Activated naive CD8-positive, alpha-beta T cell (primary cell): ENCODE results near the gene CNN2.

Experiments
- H3K27ac Mint-ChIP-seq: one replicate; pipeline ENCODE4 v1.8.0; 2021; ENCODE audit warnings: mixed read lengths
- H3K27me3 Mint-ChIP-seq: one replicate; pipeline ENCODE4 v1.8.0; 2021; ENCODE audit warnings: mixed read lengths
- H3K36me3 Mint-ChIP-seq: one replicate; pipeline ENCODE4 v1.8.0; 2021; ENCODE audit warnings: mixed read lengths
- H3K4me1 Mint-ChIP-seq: one replicate; pipeline ENCODE4 v1.8.0; 2021; ENCODE audit warnings: low read depth, mixed read lengths
- H3K4me3 Mint-ChIP-seq: one replicate; pipeline ENCODE4 v1.8.0; 2021; ENCODE audit warnings: mild to moderate bottlenecking, mixed read lengths
- H3K9me3 Mint-ChIP-seq: one replicate; pipeline ENCODE4 v1.8.0; 2021; ENCODE audit warnings: low read depth, mixed read lengths

CNN2 gene

DNA sequence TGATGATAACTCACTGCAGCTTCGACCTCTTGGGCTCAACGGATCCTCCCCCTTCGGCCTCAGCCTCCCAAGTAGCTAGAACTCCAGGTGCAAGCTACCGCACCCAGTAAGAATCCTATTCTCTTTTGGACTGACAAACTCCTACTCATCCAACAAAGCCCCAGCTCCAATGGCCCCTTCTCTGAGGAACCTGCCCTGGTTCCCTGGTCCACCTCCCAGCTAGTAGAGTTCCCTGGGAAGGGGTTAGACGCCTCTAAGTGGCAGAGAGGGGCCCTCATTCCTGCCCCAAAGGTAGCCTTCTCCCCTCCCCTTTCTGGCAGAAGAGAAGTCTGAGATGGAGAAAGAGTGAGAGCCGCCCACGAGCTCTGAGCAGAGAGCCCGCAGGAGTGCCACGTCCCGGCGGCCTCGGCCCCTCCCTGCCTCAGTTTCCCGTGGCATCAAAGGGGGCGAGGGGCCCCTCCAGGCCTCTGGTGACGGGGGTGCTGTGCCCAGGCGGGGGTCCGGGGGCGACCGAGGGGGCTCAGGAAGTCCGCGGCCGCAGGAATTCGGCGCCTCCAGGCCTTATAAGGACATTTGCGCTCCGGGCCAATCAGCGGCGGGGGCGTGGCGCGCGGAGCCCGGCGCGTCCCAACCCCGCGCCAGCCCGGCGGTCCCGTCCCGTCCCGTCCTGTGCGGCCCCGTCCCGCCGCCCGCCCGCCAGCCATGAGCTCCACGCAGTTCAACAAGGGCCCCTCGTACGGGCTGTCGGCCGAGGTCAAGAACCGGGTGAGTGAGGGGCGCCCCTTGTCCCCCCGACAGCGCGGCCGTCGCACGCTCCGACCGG, at the start of gene CNN2:
Gene CNN2 (plus strand): TSS at position 649 of the 823 bp plus-strand sequence. CDS start 54 bp downstream, at position 703.
- Mint-ChIP-seq H3K4me3 (peak within 1 kb of the TSS; percentile 93), H3K4me1 (peaks cover 31% of the 10 kb centered on the region), H3K9me3 (no peaks in the 10 kb centered on the region)

DNA sequence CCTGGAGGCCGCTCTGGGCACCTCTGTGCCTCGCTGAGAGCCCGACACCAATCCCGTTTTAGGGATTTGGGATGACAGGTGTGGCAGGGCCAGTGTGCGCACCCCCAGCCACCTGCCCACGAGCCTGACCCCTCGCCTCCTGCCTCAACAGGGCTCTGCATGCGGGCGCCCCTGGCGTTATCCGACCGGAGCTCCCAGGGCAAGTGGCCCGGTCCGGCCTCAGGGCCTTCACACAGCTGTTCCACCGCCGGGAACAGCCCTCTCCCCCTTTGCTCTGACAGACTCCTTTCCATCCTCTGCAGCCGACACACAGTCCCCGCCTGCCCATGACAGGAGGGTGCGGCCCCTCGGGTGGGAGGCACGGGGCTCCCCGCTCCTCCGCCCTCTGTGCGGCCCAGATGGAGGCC, 49.3 kb upstream of the CNN2 start:
- Mint-ChIP-seq H3K4me1 (no peaks in the 10 kb centered on the region), H3K9me3 (no peaks in the 10 kb centered on the region), H3K27ac (no peak overlapping the region), H3K27me3 (no peaks in the 10 kb centered on the region), H3K36me3 (peaks cover 3% of the 10 kb centered on the region), H3K4me3 (no peak overlapping the region)

More for the DNA sequence above, at the start of gene CNN2:
- Mint-ChIP-seq H3K36me3 (no peaks in the 10 kb centered on the region), H3K27me3 (no peaks in the 10 kb centered on the region), H3K27ac (peak within 1 kb of the TSS; percentile 81)

DNA sequence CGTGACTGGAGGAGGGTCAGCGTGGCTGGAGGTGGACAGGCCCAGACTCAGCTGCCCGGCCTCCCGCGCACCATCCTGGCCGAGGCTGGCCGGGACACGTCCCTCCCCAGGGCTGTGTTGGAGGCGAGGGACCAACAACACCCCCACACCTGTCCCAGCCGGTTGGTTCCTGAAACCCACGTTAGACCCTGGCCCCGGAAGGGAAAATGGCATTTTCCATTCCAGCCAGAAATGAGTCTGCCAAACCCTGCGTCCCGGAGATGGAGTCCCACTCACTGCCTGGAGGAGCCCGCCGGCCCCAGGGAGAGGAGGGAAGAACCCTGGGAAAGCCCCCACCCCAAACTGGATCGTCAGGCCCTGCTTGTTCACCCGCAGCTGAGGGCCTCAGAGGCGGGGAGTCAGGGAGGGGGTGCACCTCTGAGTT, 47.1 kb upstream of the CNN2 start:
- H3K27me3 Mint-ChIP-seq = no peaks in the 10 kb centered on the region
- no peaks in the 10 kb centered on the region for H3K9me3 Mint-ChIP-seq
- H3K27ac Mint-ChIP-seq = no peak overlapping the region
- H3K4me1 Mint-ChIP-seq = peaks cover 2% of the 10 kb centered on the region
- H3K36me3 Mint-ChIP-seq = no peaks in the 10 kb centered on the region
- H3K4me3 Mint-ChIP-seq = no peak overlapping the region

DNA sequence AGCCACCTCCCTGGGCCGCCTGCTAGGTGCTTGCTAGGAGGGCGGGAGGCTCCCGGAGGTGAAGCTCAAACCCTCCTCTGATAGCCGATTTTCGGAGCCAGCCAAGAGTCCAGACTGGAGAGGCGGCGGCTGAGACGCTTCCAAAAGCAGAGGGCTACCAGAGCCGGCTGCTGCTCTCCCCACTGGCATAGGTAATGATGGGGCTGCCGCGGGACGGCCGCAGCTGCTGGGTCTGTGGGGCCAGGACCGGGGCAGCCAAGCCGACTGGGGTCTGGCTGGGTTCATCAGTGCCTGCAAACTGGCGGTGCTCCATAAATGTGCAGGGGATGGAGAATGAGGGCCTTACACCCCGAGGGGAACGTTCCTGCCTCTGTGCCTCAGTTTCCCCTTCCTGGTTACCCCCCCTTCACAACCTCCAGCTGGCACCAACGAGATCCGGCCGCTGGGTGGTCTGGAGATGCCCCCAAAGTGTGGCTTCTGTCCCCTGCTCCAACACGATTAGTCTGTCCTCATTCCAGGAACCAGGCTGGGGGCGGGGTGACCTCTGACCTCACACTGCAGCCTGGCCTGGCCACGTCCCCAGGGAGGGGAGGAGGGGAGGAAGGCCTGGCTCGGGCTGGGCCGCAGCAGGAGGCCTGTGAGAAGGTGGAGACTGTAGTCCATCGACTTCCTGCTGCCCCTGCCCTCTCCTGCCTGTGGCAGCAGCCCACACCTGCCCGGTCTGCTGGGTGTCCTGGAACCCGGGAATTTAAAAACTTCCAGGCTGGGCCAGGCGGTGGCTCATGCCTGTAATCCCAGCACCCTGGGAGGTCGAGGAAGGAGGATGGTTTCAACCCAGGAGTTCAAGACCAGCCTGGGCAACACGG, 46.0 kb upstream of the CNN2 start:
- Mint-ChIP-seq H3K4me3 (no peak overlapping the region), H3K4me1 (peaks cover 7% of the 10 kb centered on the region), H3K27me3 (no peaks in the 10 kb centered on the region), H3K27ac (no peak overlapping the region), H3K36me3 (no peaks in the 10 kb centered on the region), H3K9me3 (no peaks in the 10 kb centered on the region)

DNA sequence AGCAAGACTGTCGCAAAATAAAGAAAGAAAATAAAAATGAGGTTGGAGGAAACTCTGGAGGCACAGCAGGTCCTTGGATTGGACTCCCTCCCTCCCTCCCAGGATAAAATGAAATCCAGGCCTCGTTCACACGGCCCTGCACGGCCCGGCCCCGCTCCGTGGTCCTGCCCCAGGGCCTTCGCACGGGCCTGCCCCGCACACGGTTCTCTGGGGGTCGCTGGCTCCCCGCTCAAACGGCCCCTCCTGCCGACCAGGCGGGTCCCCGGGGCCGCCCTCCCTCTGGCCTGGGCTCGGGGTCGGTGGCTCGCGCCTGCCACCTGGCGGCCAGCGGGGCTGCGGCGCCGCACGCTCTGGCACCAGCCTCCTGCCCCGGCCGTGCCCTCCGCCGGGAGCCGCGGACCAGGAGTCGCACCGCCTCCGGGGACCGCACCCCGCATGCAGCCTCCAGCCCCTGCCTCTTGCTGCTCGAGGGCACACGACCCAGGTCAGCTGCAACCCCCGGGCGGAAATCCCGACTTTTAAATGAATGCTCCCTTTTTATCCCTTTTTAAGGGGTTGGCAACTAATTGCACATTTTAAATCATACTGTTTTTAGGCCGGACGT, 43.7 kb upstream of the CNN2 start:
- no peak overlapping the region for H3K4me3 Mint-ChIP-seq
- H3K4me1 Mint-ChIP-seq = peaks cover 10% of the 10 kb centered on the region
- no peaks in the 10 kb centered on the region for H3K27me3 Mint-ChIP-seq
- no peaks in the 10 kb centered on the region for H3K9me3 Mint-ChIP-seq
- no peaks in the 10 kb centered on the region for H3K36me3 Mint-ChIP-seq
- H3K27ac Mint-ChIP-seq = no peak overlapping the region

DNA sequence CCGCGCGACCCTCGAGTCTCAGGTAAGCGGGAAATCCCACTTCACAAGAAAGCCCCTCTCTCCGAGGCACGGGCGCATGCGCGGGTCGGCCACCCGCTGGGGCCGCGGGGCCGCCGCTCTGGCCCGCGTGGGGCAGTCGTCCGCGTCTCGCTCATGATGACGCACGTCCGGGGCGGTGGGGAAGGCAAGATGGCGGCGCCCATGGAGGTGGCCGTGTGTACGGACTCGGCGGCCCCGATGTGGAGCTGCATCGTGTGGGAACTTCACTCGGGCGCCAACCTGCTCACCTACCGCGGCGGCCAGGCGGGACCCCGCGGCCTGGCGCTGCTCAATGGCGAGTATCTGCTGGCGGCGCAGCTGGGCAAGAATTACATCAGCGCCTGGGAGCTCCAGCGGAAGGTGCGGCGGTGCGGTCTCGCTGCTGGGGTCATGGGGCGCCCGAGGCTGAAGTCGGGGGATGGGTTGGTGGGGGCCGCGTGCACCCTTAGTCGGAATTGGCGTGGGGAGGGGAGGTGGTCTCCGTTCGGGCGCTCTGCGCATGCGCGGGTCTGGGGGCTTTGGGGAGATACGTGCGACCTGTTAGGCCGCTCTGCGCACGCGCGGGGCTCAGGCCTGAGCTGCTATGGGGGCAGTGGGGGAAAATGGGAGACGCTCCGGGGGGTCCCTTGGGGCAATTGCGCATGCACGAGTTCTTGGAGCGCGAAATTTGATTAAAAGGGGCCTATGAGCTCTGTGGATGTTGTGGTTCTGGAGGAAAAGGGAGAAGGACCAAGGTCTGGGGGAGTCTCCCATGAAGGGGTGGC, 42.0 kb upstream of the CNN2 start, which contains the start of gene WDR18:
Gene WDR18 (plus strand): TSS at position 181 of the 803 bp plus-strand sequence. CDS start 9 bp downstream, at position 190.
- Mint-ChIP-seq H3K36me3 (no peaks in the 10 kb centered on the region), H3K4me3 (peak within 1 kb of the TSS; percentile 91), H3K27me3 (no peaks in the 10 kb centered on the region), H3K9me3 (no peaks in the 10 kb centered on the region), H3K27ac (peak within 1 kb of the TSS; percentile 90), H3K4me1 (peaks cover 10% of the 10 kb centered on the region)

DNA sequence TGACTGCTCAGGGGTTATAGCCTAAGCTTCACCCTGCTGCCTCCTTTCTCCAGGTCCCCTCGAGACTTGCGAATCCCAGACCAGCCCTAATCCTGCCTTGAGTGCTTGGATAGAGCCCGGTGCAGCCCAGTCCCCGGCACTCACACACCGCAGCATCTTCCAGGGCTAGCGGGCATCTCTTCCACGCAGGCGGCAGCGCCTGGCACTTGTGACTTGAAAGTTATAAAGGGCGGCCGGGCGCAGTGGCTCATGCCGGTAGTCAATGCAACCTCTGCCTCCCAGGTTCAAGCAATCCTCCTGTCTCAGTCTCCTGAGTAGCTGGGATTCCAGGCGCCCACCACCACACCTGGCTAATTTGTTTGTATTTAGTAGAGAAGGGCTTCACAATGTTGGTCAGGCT, 40.3 kb upstream of the CNN2 start:
- Mint-ChIP-seq H3K4me1 (peaks cover 10% of the 10 kb centered on the region), H3K4me3 (peak overlapping the region; percentile 91), H3K9me3 (no peaks in the 10 kb centered on the region), H3K27me3 (no peaks in the 10 kb centered on the region), H3K27ac (no peak overlapping the region), H3K36me3 (no peaks in the 10 kb centered on the region)

DNA sequence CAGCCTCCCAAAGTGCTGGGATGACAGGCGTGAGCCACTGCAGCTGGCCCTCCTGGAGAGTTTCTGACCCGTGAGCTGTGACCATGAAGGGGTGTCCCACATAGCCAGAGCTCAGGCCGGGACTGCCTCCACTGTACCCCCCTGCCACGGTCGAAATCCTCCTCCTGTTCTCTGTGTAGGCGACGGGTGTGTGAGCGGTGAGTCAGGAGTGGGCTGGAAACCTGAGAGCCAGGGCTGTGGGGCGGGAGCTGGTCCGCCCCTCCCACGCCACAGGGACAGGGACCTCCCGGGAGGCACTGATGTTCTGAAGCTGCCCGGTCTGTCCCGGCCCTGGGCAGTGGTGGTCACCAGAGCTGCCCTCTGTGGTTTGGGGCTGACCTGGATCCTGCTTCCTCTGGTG, 38.3 kb upstream of the CNN2 start:
- Mint-ChIP-seq H3K9me3 (no peaks in the 10 kb centered on the region), H3K27me3 (no peaks in the 10 kb centered on the region), H3K4me1 (peaks cover 8% of the 10 kb centered on the region), H3K27ac (no peak overlapping the region), H3K4me3 (no peak overlapping the region), H3K36me3 (no peaks in the 10 kb centered on the region)

DNA sequence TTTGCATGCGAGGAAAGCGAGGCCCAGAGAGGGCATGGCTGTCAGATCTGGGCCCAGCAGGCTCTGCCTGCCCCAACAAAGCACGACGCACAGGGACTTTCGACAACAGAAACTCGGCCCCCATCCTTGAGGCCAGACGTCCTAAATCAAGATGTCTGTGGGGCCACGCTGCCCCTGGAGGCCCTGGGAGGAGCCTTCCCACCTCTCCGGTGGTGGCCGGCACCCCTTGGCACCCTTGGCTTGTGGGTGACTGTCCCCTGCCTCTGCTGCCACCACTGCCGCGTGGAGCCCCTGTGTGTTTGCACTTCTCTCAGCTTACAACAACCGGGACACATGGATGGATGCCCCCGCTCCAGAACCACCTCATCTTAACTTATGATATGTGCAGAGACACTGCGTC, 37.9 kb upstream of the CNN2 start:
- Mint-ChIP-seq H3K9me3 (no peaks in the 10 kb centered on the region), H3K4me3 (no peak overlapping the region), H3K4me1 (peaks cover 8% of the 10 kb centered on the region), H3K27me3 (no peaks in the 10 kb centered on the region), H3K36me3 (no peaks in the 10 kb centered on the region), H3K27ac (no peak overlapping the region)

DNA sequence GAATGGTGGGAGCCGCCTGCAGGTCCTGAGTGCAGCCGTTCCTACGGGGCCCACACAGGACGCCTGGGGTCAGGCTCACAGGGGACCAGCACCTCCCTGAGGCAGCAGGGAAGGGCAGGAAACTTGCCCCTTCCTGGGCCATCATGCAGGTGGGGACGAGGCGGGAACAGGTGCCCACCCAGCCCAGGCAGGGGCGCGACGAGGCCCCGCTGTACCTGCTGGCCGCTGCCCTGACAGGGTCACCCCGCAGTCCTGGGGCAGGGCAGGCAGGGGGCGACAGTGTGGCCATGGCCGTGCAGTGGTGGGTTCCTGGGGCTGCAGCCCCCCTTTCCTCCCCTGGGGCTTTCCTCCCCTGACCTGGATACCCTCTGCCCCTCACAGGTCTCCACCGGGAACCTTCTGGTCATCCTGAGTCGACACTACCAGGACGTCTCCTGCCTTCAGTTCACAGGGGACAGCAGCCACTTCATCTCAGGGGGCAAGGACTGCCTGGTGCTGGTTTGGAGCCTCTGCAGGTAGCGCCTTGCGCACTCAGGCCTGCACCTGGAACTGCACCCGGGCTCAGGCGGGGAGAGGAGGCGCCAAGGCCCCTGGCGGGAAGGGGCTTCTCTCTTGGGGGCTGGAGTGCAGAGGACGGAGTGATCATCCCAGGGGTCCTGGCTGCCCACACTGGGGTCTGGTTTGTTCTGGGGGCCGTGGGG, 36.9 kb upstream of the CNN2 start:
- H3K4me3 Mint-ChIP-seq = no peak overlapping the region
- H3K27ac Mint-ChIP-seq = no peak overlapping the region
- H3K27me3 Mint-ChIP-seq = no peaks in the 10 kb centered on the region
- peaks cover 8% of the 10 kb centered on the region for H3K4me1 Mint-ChIP-seq
- no peaks in the 10 kb centered on the region for H3K9me3 Mint-ChIP-seq
- H3K36me3 Mint-ChIP-seq = no peaks in the 10 kb centered on the region

DNA sequence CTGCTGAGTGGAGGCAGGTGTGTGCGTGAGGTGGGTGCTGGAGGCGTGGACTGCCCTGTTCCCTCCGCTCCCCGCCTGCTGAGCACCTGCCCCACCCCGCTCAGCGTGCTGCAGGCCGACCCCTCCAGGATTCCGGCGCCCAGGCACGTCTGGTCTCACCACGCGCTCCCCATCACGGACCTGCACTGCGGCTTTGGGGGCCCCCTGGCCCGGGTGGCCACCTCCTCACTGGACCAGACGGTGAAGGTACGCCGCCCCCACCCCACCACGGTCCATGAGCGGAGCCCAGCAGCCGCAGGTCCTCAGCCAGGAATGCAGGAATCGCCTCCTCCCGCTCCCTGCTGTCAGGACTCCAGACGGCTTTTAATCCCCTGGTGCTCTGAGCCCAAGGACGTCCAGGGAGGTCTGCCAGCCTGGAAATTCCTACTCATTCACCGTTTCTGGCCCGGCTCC, 36.3 kb upstream of the CNN2 start:
- Mint-ChIP-seq H3K27ac (no peak overlapping the region), H3K9me3 (no peaks in the 10 kb centered on the region), H3K36me3 (no peaks in the 10 kb centered on the region), H3K4me1 (peaks cover 3% of the 10 kb centered on the region), H3K4me3 (no peak overlapping the region), H3K27me3 (no peaks in the 10 kb centered on the region)

DNA sequence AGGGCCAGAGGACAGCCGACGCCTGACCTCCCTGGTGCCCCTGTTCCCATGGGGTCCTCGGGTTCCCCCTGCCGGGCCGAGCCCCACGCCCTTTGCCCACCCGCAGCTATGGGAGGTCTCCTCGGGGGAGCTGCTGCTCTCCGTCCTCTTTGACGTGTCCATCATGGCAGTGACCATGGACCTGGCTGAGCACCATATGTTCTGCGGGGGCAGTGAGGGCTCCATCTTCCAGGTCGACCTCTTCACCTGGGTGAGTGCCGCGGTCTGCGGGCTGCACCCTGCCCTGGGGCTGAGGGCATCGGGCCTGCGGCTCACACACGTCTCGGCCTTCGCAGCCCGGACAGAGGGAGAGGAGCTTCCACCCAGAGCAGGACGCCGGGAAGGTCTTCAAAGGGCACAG, 35.7 kb upstream of the CNN2 start:
- no peaks in the 10 kb centered on the region for H3K36me3 Mint-ChIP-seq
- no peaks in the 10 kb centered on the region for H3K4me1 Mint-ChIP-seq
- H3K4me3 Mint-ChIP-seq = no peak overlapping the region
- no peaks in the 10 kb centered on the region for H3K9me3 Mint-ChIP-seq
- no peaks in the 10 kb centered on the region for H3K27me3 Mint-ChIP-seq
- no peak overlapping the region for H3K27ac Mint-ChIP-seq

DNA sequence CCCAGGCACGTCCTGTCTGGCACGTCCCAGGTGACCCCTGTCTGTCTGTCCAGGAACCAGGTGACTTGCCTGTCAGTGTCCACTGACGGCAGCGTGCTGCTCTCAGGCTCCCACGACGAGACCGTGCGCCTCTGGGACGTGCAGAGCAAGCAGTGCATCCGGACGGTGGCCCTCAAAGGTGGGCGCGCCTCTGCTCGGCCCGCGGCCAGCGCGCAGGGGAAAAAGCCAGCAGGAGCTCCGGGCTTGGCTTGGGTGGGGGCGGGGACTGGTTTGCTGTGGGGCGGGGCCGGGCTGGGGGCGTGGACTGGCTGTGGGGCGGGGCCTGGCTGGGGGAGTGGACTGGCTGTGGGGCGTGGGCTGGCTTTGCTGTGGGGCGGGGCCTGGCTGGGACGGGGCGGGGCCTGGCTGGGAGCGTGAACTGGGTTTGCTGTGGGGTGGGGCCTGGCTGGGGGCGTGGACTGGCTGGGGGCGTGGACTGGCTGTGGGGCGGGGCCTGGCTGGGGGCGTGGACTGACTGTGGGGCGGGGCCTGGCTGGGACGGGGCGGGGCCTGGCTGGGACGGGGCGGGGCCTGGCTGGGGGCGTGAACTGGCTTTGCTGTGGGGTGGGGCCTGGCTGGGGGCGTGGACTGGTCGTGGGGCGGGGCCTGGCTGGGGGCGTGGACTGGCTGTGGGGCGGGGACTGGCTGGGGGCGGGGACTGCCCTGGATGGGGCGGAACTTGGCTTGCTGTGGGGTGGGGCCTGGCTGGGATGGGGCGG, 35.1 kb upstream of the CNN2 start:
- H3K36me3 Mint-ChIP-seq = no peaks in the 10 kb centered on the region
- no peaks in the 10 kb centered on the region for H3K27me3 Mint-ChIP-seq
- no peak overlapping the region for H3K27ac Mint-ChIP-seq
- no peak overlapping the region for H3K4me3 Mint-ChIP-seq
- H3K9me3 Mint-ChIP-seq = no peaks in the 10 kb centered on the region
- H3K4me1 Mint-ChIP-seq = peaks cover 2% of the 10 kb centered on the region
